Upper lobe of left lung (tissue), 4 donors: ENCODE measurements around the gene EPHA2.

Source experiments
- POLR2A ChIP-seq, 4 donors: fragments of 450-650 bp; IDR thresholded peaks; one replicate each; pipeline ENCODE4 v1.5.1; 2016 to 2017; ENCODE audit warnings: antibody characterized with exemption in 4 of 4, mild to moderate bottlenecking in 2 of 4
- TF ChIP-seq, protein P1 (sequence below), 6 experiments: fragments of 450-650 bp in 4 of 6; fragments of 200-600 bp in 2 of 6; sonication (generic) in 2 of 6; IDR thresholded peaks; one replicate each; pipeline ENCODE4 v1.5.1; 2016 to 2019; ENCODE audit warnings: antibody characterized with exemption in 6 of 6

DNA sequence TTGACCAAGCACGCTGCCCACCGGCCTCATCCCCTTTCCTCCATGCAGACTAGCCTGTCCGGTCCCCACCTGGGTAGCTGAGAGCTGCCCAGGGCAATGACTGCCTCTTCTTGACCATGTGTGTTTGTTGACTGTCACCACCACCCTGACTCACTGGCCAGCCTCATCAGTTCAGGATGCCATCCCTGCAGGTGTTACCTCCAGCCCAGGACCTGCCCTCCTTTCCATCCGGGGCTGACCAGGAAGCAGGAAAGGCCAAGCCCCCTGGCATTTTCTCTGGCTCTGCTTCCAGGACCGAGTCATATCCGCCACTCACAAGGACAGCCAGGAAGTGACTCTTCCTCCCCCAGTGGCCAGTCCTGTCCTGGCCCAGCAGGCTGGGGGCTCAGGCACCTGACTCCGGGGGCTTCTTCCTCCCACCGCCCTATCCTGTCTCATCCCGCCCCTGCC, 17.1 kb downstream of the EPHA2 start:
- TF ChIP-seq, protein P1, sequence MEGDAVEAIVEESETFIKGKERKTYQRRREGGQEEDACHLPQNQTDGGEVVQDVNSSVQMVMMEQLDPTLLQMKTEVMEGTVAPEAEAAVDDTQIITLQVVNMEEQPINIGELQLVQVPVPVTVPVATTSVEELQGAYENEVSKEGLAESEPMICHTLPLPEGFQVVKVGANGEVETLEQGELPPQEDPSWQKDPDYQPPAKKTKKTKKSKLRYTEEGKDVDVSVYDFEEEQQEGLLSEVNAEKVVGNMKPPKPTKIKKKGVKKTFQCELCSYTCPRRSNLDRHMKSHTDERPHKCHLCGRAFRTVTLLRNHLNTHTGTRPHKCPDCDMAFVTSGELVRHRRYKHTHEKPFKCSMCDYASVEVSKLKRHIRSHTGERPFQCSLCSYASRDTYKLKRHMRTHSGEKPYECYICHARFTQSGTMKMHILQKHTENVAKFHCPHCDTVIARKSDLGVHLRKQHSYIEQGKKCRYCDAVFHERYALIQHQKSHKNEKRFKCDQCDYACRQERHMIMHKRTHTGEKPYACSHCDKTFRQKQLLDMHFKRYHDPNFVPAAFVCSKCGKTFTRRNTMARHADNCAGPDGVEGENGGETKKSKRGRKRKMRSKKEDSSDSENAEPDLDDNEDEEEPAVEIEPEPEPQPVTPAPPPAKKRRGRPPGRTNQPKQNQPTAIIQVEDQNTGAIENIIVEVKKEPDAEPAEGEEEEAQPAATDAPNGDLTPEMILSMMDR (IDR thresholded peaks at IDR 0.05) = peak in 4 of 6 experiments; percentile 17 to 59 (median 34)
- TF ChIP-seq POLR2A (IDR thresholded peaks at IDR 0.05) = no peak
